Activated naive CD8-positive, alpha-beta T cell treated with anti-CD3 and anti-CD28 coated beads, Interleukin-2, amount 50 U/mL, for 16 hours (primary cell): ENCODE data around the gene UBD.

Experiments
- DNase-seq: peaks from one replicate; pipeline ENCODE4 v3.0.0-alpha.2; 2020; ENCODE audit warnings: low read depth, low spot score

The UBD gene

GRCh38 chr6:29561606-29562181 is 2.2 kb upstream of the UBD start:
- no peak for DNase-seq

- no peak for DNase-seq
Observed at GRCh38 chr6:29561091-29561490, 1.6 kb upstream of the UBD start.

- DNase-seq, result no peak
Observed at GRCh38 chr6:29558439-29559079, 973 bp downstream of the UBD start.

- no peak for DNase-seq
Observed at GRCh38 chr6:29557320-29557719, 2.2 kb downstream of the UBD start.

- DNase-seq, result no peak
Observed at GRCh38 chr6:29554764-29555163, 4.8 kb downstream of the UBD start.

- DNase-seq, result no peak
Observed at GRCh38 chr6:29553268-29554057, 6.1 kb downstream of the UBD start.

- no peak for DNase-seq
Observed at GRCh38 chr6:29552512-29553051, 7.0 kb downstream of the UBD start.

GRCh38 chr6:29547573-29547972 is 12.0 kb downstream of the UBD start:
- DNase-seq, result no peak

GRCh38 chr6:29537714-29538403 is 21.7 kb downstream of the UBD start:
- DNase-seq, result no peak

- no peak for DNase-seq
Observed at GRCh38 chr6:29532320-29532951, 27.1 kb downstream of the UBD start.

- no peak for DNase-seq
Observed at GRCh38 chr6:29531668-29532067, 27.9 kb downstream of the UBD start.

GRCh38 chr6:29530671-29531310 is 28.7 kb downstream of the UBD start:
- no peak for DNase-seq

- no peak for DNase-seq
Observed at GRCh38 chr6:29529956-29530355, 29.6 kb downstream of the UBD start.

GRCh38 chr6:29528988-29529560 is 30.5 kb downstream of the UBD start:
- DNase-seq, result no peak

- no peak for DNase-seq
Observed at GRCh38 chr6:29528300-29528931, 31.1 kb downstream of the UBD start.

GRCh38 chr6:29527564-29527963 is 32.0 kb downstream of the UBD start:
- no peak for DNase-seq

- no peak for DNase-seq
Observed at GRCh38 chr6:29527126-29527525, 32.4 kb downstream of the UBD start.

GRCh38 chr6:29525311-29525639 is 34.3 kb downstream of the UBD start:
- DNase-seq, result no peak

GRCh38 chr6:29524444-29525310 is 34.9 kb downstream of the UBD start:
- no peak for DNase-seq
